HG03378 (cell line): ENCODE measurements around the gene LDB2.

Experiments
- ATAC-seq: cut with Tn5 transposase; IDR thresholded peaks from one replicate; pipeline ENCODE4 v1.9.1; 2021; ENCODE audit warnings: mild to moderate bottlenecking, moderate library complexity; ENCODE audit not compliant: unreplicated experiment

The LDB2 gene

DNA sequence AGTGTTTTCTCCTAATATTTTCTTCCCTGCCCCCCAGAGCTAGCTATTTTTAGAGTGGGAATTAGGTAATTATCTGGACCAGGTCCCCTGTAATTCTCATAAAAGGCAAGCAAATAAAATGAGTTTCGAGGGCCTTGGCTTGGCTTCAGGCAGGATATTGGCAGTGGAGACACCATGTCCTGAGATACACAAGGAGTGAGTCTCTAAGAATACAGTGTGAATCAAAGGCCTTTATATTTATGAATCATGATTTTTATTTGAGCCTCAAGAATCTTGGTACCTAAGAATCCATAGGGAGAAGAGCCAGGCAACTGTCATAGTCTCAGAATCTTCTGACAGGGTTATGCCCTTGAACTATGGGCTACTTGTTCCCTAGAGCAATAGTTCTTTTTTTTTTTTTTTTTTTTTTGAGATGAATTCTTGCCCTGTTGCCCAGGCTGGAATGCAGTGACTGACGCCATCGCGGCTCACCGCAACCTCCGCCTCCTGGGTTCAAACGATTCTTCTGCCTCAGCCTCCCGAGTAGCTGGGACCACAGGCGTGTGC is 205.4 kb downstream of the LDB2 start:
- ATAC-seq: no peak

DNA sequence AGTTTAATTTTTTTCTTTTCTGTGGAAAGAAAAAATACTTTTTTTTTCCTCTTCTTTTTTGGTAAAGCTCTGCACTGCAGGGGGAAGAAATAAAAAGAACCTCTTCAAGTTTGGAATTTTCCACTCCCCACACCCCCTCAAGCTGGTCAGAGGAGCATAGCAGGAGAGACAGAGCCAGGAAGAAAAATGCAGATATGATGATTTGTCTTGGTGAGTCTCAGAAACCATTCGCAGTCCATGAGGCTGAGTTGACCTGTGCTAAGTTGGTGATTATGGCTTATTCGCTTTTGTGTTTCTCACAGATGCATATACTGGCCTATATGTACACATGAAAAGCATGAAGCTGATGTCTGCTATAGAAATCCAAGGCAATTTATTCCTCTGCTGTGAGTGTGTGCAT is 205.9 kb downstream of the LDB2 start:
- ATAC-seq: no peak

DNA sequence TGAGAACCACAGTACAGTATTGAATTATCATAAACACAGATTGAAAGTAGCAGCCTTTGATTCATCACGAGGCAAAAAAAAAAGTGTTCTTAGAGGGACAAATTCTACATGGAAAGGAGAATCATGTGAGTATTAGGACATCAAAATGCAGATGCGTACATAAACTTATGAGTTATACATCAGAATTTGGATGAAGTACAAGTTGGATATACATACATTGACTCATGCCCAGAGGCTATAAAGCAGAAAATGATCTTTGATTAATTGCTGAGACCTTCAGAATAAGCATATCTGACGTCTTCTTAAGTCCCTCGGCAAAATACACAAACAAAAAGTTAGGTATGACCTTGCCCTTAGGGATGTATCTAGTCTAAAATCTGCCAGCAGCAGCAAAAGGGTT is 206.4 kb downstream of the LDB2 start:
- no peak for ATAC-seq

DNA sequence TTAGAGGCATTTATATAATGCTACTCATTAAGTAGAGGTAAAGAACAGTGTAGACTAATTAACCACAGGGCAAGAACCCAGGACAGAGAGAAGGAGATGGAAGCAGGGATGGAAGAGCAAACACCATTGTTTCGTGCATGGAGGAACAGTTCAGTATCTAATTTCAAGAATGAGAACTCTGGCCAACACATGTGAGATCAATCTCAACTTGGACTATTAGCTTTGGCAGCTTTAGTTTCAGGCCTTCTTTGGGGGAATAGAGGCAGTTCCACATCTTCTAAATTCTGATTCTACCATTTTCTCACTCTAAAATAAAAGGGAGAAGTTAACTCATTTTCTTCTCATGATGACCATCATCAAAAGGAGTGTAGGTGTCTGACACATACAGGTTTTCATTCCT is 207.0 kb downstream of the LDB2 start:
- ATAC-seq: no peak

DNA sequence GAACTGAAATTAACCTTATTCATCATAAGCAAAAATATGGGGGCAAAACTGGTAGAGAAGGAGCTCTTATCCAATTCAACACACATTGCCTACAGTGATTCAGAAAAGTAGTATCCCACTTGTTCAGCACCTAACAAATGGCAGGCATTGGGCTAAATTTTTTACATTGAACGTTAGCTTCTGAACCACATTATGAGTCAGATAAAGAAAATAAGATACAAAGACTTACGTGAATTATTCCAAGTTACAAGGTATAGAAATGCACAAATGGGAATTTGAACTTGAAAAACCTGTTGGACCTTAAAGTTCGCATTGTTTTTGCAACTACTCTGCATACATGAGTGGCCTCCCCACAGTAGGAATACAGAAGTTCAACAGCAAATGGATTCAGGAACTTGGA is 210.6 kb downstream of the LDB2 start:
- no peak for ATAC-seq

DNA sequence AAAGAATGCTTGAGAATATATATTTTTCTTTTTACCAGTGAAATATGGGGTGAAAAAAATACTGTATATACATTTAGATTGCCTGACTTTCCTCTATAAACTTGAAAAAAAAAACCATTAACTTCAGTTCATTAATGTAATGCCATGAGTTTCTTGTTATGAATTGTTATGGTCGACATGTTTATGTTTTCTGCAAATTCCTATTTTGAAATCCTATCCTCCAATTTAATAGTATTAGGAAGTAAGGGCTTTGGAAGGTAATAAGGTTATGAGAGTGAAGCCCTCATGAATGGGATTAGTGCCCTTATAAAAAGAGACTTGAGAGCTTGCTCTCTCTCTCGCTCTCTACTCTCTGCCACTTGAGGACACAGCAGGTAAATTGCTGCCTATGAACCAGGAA is 211.4 kb downstream of the LDB2 start:
- no peak for ATAC-seq

DNA sequence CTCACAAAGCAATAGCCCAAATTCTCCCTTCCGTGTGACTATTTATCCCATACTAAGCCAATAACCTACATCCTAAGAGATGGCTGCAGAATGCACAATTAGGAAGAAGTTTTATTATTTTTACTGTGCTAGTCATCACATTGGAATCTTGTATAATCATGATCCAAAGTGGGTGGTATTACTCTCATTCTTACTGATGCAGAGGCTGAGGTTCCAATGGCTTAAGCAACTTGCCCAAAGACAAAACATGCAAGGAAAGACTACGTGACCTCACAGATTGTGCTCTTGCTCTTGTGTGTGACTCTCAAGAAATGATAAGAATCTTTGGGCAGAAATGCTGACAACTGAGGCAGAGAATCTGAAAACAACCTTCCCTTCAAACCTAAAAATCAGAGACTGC is 212.2 kb downstream of the LDB2 start:
- no peak for ATAC-seq

DNA sequence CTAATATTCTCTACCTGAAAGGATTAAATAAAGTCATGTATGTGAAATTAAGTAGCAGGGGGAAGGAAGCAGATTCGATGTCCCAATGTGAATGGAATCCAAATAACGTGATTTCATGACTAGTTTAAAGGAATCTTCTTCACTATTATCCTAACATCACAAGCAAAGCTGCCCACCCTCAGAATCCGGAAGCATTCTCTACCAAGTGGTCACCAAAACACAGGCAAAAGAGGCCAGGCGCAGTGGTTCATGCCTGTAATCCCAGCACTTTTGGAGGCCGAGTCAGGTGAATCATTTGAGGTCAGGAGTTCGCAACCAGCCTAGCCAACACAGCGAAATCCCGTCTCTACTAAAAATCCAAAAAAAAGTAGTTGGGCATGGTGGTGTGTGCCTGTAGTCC is 212.9 kb downstream of the LDB2 start:
- ATAC-seq: no peak

DNA sequence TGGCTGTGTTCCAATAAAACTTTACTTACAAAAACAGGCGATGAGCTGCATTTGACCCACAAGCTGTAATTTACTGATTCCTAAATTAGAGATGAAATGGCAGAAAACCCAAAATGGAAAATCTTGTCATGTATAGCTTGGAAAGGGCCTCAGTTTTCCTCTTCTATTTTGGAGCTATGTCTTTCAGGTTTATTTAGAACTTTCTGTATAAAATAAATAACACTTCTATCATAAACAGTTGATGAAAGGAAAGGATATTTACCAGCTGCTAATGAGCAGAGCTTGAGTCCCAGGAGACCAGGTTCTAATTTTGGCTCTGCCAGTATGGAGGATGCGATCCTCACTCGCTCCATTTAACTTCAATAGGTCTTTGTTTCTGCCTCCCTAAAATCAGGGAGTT is 213.5 kb downstream of the LDB2 start:
- ATAC-seq: no peak

DNA sequence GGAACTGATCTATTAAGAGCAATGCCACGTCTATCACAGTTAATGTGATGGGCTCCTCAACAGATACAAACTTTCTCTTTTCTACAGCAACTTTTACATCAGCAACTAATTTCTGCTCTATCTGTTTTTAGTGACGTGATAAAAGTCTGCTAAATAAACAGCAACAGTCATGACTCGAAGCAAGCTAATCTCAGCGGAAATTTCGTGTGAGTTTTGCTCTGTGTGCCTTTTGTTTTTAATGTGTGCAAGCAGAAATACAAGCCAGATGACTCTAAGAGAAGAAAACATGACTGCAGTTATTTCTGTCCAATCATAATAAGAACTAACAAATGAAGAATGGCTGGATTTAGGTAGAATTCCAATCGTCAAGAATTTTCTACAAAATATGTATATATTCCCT is 214.3 kb downstream of the LDB2 start:
- no peak for ATAC-seq

DNA sequence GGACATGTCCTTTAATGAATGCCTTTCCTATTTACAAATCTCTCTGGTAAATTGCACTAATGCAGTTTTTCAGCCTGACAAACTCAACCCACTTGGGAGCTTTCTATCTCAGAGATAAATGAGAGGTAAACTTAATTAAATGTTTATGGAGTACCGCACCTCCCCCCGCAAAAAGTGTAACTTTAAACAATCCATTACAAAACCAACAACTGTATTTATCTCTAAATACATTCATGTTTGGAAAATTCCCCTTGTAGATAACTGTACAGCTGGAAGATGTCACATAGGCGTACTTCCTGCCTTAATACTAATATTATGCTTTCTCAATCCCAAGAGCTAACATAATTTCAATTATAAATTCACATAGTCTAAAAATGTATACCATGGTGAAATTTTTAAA is 215.5 kb downstream of the LDB2 start:
- ATAC-seq: no peak

DNA sequence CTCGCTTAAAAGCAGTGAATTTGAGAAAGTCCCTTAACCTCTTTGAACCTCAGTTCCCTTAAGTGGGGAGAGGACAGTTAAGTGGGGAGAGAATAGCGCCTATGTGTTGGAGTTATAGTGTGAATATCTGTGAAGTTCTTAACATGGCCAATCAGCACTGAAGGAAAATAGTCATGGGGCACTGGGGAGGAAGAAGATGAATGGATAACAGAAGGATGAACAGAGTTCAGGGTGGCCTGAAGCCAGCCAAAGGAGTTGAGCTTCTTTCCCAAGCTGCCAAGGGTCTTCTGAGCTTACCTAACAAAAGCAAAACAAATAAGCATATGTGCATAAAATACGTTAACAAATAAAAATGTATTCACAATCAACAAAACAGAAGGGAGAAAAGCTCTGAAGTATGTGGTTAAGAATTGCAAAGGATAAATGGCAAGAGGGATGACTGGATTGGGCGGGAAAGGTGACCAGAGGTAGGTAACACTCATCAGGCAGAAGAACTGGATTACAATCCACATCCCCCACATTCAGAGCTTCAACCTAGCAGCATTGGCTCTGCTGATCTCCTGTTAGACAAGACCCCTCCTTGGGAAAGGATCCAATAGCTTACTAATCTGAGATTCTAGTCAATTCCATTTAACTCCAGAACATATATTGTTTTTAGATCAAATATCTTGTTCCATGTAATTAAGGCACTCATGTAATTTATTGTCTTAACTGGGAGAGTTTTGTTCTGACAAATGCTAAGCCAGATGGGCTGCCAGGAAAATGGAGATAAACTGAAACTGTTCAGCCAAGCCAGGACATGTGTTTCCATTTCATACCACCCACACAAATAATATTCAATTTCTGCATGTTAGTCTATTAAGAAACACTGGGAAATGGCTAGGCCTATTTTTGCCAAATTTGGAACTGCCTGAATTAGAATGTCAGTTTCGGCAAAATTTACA is 221.2 kb downstream of the LDB2 start:
- ATAC-seq: no peak

DNA sequence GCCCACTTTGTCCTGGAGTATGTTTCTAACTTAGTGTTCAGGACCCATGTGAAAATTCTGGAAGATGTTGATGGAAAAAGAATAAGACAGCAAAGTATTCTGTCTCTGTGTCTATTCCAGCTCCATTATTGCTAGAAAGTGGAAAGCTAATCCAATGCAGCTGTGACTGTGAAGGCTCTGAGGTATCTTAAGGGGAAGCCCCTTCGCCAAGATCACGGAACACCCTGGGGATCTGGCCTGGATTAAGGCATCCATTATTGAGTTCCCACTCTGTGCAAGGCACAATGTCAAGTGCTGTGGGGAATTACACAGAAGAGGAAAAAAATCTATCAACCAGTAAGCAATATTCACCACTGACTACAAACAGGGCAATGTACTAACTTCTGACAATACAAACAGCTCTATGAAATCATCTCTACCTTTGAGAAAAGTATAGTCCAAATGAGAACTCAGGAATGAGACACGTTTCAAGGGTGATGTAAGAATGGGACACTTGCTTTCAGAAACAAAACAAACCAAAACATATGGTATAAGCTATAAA is 222.1 kb downstream of the LDB2 start:
- no peak for ATAC-seq

DNA sequence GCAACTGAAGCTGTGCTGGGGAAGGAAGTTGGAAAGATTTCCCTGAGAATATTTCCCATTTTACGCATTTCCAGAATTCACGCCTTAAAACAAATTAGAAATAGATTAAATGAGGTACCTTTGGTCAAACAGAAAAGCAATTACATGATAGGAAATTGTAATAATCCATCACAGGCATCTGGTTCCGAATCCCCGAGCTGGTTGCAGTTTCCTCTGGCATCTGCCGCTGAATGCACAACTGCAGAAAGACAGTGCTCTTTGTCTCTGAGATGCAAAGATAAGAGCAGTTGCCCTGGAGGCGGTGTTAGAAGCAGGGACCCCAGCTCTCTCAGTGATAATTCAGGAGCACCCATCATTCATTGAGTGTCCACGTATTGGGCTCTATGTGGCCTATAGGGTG is 224.4 kb downstream of the LDB2 start:
- ATAC-seq: no peak

DNA sequence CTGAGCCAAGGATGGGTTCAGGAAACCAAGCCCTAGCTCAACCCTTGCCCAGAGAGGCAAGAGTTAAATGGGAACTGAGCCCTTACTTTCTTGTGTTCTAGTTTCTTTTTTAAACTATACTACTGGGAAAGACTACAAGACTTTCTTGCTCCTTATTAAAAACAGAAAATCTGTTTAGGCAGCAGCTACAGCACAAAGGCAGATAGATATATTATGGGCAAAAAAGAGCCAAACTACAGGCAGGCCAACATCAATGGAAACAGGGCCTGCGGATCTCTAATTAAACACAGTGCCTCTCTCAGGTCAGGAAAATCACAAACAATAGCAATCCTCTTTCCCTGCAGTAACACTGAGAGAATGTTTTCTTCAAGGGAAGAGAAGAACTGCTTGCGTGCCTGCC is 226.0 kb downstream of the LDB2 start:
- ATAC-seq: no peak

DNA sequence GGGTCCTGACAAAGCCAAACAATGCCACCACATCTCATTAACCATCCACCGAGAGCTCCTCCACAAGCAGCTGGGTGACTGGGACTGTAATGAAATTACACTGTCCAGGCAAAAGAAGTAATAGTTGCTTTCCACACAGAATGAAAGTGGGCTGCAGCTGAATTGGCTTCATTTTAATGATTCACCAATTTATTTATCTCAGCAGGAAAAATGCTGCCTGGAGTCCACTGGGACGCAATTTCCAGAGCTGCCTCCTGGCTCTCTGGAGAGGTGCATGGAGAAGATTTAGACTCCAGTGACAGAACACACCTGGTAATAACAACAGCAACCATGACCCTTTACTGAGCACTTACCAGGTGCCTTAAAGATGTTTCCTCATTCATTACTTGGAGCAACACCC is 226.7 kb downstream of the LDB2 start:
- ATAC-seq: no peak

DNA sequence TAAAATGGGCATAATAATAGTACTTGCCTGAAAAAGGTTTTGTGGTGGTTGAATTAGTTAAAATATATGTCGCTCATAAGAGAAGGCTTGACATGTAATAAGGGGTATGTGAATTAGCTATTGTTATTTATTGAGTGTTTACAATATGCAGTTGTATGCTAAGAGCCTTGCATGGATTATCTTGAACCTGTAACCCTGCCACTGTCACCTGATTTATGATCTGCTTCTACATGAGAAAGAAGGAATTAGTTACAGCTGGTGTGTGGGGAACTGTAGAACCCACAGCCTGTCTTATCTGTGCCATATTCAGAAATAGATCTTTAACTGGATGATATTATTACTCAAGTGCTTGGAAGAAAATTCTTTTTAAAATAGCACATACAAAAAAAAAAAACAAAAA is 227.7 kb downstream of the LDB2 start:
- no peak for ATAC-seq

DNA sequence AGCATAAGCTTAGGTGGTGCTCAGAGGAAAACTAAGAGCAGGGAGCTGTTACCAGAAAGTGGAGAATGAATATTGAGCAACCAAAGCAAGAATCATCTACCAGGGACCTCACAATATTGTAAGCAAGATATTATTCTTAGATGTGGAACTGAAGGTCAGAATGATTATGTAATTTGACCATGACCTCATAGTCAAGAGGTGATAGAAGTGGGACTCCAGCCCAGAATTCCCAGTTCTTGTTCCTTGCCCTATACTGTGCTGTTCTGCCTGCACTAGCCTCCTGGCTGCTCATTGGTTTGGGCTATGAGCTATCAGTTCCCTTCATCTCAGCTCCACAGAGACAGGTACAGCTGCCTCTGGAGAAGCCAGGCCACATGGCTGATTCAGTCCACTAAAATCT is 229.4 kb downstream of the LDB2 start:
- no peak for ATAC-seq

DNA sequence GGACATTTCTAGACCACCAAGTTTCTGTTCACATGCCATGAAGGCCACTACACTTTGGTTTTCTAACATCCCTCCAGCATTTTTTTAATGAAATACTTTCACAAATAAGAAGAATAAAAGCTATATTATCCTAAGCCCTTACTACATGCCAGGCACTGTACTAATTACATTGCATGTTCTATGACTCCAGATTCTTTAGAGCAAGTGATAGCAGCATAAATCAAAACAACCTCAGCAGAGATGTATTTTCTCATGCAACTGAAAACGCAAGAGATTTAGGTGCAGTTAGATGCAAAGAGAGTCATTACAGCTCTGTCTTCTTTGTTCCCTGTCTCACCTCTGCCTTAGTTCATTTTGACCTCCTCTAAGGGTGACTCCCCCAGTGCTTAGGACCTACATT is 230.0 kb downstream of the LDB2 start:
- no peak for ATAC-seq

DNA sequence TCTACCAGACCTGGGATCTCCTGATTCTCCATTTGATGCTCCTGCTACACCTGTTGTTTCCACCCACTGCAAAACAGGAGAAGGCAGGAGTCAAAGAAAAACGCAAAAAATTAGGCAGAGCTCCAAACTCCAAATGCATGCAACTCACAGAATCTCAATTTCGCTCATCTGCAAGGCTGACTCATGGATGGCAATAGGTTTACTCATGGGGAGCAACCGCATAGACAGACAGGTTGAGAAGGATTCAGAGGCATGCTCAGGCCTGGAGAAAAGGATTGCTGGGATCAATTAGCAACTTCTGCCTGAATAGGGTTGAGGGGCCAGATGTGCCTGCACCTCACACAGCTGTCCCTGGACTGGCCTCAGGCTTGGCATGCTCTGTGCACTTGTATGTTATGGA is 231.0 kb downstream of the LDB2 start:
- ATAC-seq: no peak

DNA sequence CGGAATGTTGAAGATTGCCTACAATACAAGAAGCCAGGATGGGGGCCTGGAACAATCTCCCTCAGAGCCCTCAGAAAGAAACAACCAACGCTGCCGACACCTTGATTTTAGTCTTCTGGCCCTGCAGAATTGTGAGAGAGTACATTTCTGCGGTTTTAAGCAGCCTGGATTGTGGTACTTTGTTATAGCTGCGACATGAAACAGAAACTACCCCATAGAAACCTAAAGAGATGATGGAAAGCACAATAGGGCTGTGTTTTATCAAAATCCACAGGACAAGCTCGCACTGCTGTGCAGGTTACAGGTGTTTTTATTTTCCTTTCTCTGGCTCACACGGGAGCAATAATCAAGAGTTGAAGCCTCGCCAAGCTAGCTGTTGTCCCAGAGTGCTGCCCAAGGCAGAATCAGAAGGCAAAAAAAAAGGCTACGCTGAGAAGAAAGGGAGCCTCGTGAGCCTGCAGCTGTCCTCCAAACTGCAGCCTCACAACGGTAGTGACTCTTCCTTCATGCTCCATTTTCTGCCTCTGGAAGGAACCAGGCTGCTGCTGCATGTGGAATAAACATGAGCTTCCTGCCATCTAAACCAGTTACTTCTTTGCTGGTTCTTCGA is 232.4 kb downstream of the LDB2 start:
- ATAC-seq: no peak

DNA sequence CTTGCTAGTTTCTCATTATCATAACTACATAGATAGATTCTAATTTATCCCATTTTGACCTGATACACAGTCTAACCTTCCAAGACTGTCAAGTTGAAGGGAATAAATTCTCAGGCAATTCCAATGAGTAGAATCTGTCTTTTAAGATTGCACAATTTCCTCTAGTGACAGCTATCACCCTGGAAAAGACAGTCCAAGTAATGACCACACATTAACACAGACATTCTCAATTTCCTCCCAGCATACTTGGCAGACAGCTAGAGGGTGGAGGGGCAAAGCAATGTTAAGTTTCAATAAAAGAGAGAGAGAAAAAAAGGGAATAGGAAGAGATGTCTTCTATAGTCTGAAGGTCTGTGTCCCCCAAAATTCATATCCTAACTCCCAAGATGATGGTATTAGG is 234.7 kb downstream of the LDB2 start:
- ATAC-seq: no peak
